NCI-H460 (cell line): ENCODE measurements around the gene PCDH9. TPM values are rescaled to one million over a fixed set of nuclear protein-coding genes. Genes with fewer than 3 reads are reported as not detected.

Source experiments
- DNase-seq: peaks from one replicate; pipeline ENCODE4 v3.0.0-alpha.2; 2016; ENCODE audit warnings: low read depth; ENCODE audit errors: extremely low read depth
- total RNA-seq: library from RNA; depleted of rRNA; stranded (reverse); fragments of >200 nt; shearing (Covaris generic); gene quantifications from 2 replicates; pipeline ENCODE4 v1.2.3, GENCODE V29; 2014

PCDH9 gene
- total RNA-seq, 1 experiment from 2014 or later: 3.0 TPM

DNA sequence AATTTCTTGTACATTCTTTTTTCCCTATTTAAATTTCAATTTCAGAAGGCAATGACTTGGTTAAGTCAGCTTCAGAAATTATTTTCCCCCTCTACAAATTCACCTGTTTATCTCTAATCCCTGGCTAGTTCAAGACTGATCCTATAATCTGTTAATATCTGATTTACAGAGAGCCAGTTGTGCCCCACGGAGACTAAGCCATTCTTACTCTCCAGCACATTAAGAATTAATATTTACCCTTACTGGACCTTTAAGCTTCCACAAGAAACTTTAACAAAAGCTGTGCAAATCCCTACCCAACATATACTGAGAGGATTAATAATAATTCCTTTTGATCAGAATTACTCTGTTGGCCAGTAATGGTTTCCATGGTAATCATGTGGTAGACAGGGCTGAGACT, 786.2 kb downstream of the PCDH9 start:
- DNase-seq: no peak

DNA sequence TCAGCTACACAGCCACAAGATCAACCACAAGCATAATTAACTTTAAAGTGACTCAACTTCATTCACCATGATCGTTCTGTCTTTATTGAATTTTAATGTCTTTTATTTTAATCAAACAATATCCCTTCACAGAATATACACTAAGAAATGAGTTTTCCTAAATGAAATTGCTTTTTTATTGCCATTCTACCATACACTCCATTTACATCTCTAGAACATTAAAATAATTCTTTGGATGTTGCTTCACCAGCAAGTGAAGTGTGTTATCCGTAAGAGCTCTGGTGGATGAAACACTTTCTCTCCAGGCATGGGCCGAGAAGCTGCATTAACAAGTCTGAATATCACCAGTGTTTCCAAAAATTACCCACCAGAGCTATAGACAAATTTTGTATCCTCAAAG, 789.2 kb downstream of the PCDH9 start:
- no peak for DNase-seq

GRCh38 chr13:66430728-66431127, 799.4 kb downstream of the PCDH9 start:
- no peak for DNase-seq

DNA sequence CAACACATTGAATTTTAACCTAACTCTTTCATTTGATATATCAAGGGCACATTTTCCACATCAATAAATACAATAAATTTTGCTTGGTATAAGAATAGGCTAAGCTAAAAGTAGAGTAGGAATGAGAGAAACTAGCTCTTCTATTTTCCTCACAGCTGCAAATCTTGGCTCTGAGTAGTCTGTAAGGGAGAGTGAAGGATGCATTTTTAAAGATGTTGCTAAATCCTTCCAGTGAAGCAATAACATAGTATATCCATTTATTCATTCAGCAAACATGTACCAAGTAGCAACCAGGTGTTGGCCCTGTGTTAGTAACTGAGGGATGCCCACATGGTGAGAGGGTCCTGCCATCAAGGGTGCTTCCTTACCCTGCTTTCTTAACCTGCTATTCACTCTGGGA, 799.9 kb downstream of the PCDH9 start:
- DNase-seq: no peak

GRCh38 chr13:66429156-66429555, 801.0 kb downstream of the PCDH9 start:
- no peak for DNase-seq

GRCh38 chr13:66427458-66427861, 802.7 kb downstream of the PCDH9 start:
- peak; percentile 17 for DNase-seq

DNA sequence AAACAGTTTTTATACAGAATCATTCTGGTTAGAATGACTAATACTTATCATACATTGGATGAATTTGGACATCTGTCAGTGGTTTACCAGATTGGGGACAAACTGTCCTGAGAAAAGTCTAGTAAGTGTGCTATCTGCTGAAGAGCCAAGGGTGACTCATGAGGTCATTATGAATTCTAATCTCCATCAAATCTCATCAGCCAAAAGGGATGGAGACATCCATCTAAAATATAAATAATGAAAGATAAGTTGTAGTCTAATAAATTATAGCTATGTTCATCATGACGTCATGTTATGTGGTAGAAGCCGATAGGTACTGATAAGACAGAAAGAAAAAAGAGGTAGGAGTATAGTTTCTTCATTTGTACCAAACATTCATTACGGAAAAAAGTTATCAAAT, 804.4 kb downstream of the PCDH9 start:
- no peak for DNase-seq

GRCh38 chr13:66424422-66424821, 805.7 kb downstream of the PCDH9 start:
- DNase-seq: no peak

- no peak for DNase-seq
These were observed 814.7 kb downstream of the PCDH9 start for GRCh38 chr13:66415444-66415843.

GRCh38 chr13:66414066-66414800, 815.9 kb downstream of the PCDH9 start:
- DNase-seq: no peak

- no peak for DNase-seq
These were observed 819.8 kb downstream of the PCDH9 start for GRCh38 chr13:66410314-66410713.

DNA sequence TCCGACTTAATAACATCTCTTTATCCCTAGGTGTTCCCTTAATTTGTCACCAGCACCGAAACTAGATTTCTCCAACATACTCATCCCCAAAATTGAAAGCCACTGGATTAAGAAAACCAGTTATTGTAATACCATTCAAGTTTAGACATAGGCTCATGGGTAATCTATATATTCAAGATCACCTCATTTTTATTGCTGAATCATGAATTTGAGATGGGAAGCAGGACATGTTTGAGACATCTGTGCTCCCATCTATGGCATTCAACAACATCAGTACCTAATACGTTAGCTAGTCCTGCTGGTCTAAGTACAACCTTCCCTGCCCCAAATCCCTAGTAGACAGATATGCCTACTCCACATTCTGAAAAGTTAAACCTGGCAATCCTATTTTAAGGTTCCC, 820.6 kb downstream of the PCDH9 start:
- no peak for DNase-seq

DNA sequence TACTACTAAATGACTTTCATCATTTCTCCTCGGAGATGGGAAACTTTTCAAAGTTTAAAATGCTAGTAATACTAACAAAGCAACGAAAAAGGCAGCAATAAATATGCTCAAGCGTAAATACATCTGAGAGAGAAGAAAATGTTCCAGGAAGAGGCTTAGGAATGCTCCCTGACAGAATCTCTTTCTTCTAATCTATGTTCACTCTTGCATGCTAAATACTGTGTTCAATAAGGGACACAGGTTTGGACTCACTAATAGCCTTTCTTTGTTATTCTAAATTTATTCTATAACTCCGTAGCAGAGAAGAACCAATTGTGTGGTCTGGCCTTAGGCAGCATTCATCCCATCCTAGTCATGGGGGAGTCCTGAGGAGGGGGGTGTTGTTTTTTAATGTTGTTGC, 823.0 kb downstream of the PCDH9 start:
- no peak for DNase-seq

DNA sequence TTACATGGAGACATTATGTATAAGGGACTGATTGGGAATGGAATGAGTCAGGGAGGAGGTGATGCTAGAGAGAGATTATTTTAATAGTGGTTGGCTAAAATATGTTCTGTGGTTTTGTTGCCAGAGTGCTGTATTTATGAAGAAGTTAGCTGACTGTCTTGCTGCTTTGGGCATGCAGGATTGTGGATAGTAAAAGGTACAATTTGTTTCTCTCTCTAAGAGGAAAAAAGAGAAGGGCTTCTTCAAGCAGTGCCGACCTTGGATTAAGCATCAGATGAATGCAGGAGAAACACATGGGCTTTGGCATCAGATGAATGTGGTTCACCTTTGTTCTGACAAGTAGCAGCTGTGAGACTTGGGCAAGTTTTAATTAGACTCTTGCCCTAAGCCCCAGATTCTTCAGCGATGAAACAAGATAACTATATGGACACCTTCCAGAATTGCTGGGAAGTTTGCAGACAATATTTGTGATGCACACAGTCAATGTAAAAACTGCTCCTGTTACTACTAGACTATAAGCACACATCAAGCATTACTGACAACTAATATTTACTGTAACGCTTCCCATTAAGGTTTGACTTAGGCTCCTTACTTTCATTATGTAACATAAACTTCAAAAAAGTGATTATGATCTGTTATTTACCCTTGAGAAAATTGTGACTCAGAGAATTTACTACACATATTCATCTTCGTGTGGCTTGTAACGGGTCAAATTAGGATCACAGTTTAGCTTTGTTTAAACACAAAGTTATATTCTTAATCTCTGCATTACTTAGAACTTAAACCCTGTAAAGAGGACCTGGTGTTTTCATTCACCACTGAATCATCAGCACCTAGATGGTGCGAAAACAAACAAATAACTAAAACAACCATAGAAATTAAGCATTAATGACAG, 824.0 kb downstream of the PCDH9 start:
- DNase-seq: no peak

DNA sequence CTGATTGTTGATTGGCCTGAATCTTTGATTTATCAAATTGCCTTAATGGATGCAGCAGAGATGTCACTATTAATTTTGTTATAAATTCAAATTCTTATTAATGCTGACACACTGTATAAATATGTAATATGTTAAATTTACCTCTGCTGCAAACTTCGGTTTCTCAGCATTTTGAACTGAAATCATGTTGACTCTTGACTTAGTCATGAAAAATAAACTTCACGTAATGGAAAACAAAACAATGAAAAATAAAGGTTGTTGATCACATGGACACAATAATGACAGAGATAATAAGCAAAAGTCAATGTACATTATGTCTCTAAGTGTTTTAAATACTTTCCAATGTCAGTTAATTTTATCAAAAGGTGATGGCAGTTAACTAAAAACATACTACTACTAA, 827.6 kb downstream of the PCDH9 start:
- no peak for DNase-seq

DNA sequence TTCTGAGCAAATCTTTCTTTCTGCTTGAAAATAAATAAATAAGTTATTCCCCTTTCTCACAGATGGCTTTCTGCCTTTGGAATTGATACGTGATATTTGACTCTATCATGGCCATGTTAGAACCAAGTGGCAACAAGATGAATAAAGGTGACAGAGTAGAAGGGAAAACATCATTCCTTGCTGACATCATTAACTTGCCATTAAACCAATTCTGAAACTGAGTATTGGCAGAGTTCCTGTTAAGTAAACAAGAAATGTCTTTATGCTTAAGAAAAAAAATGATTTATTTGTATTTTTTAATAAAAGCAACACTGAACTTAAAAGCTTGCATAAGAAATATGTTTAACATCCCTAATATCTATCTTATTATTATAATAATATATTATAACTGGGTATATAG, 828.1 kb downstream of the PCDH9 start:
- DNase-seq: no peak

GRCh38 chr13:66400292-66400691, 829.8 kb downstream of the PCDH9 start:
- DNase-seq: no peak

GRCh38 chr13:66399873-66400272, 830.3 kb downstream of the PCDH9 start:
- no peak for DNase-seq

DNA sequence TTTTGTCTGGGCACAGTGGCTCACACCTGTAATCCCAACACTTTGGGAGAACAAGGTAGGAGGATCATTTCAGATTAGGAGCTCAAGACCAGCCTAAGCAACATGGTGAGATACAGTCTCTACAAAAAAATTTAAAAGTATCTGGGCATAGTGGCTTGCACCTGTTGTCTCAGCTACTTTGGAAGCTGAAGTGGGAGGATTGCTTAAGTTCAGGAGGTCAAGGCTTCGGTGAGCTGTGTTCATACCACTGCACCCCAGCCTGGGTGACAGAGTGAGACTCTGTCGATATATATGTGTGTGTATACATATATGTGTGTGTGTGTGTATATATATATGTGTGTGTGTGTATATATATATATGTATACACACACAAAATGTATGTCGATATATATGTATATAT, 833.0 kb downstream of the PCDH9 start:
- no peak for DNase-seq

- no peak for DNase-seq
These were observed 838.8 kb downstream of the PCDH9 start for GRCh38 chr13:66391322-66391721.

DNA sequence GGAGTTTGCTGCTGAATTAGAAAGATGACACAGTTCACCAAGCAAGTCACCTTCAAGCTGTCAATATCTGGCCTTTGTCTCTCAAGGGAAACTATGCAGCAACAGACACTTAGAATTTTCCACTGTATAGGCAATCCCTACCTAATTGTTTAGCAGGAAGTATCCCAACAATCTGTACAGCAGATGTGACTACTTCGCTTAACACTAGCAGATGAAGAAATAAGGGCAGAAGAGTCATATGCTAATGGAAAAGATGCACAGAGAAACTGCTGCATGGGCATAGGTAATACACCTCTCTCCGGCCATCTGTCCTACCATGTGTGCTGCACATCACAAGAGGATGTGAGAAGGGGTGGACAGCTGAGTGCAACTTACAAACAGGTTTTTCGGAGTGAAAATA, 851.2 kb downstream of the PCDH9 start:
- DNase-seq: no peak

GRCh38 chr13:66377569-66377968, 852.6 kb downstream of the PCDH9 start:
- DNase-seq: no peak
